HK-2 (cell line): Measurements from ENCODE around the gene RASAL1.
A peak's percentile ranks its signal among the peaks of the same experiment; 100 is the strongest.

ENCODE experiments used
- DNase-seq: peaks from one replicate; pipeline ENCODE4 v3.0.0-alpha.2; 2018; ENCODE audit not compliant: unreplicated experiment

RASAL1 gene

DNA sequence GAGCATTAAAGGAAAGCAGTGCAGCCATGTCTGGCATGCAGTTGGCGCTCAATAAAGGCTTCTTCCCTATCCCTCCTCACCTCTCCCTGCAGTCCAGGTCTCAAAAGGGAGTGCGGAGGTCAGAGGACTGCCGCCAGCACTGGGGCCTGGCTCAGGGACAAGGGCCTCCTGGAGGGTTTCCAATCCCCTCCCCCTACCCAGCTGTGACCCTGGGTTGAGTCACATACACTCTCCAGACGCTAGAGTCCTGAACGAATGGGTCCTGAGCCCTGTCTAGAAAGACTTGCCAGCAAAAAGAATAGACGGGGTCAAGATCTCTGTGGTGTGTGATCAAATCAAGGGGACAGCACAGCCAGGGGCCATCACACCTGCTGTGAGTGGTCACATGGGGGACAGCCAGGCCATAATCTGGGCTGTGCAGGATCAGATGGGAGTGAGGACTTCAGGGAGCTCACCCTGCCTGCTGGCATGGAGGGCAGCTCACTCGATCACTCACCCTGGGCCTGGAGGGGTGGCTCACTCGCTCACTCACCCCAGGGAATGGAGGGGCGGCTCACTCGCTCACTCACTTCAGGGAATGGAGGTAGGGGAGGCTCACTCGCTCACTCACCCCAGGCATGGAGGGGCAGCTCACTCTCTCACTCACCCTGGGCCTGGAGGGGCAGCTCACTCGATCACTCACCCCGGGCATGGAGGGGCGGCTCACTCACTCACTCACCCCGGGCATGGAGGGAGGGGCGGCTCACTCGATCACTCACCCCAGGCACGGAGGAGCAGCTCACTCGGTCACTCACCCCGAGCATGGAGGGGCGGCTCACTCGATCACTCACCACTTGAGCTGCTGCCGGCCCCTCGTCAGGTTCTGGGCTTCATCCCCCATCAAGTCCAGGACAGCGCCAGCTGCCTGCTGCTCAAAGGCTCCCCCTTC is 26.8 kb upstream of the RASAL1 start:
- peak; percentile 50 for DNase-seq

DNA sequence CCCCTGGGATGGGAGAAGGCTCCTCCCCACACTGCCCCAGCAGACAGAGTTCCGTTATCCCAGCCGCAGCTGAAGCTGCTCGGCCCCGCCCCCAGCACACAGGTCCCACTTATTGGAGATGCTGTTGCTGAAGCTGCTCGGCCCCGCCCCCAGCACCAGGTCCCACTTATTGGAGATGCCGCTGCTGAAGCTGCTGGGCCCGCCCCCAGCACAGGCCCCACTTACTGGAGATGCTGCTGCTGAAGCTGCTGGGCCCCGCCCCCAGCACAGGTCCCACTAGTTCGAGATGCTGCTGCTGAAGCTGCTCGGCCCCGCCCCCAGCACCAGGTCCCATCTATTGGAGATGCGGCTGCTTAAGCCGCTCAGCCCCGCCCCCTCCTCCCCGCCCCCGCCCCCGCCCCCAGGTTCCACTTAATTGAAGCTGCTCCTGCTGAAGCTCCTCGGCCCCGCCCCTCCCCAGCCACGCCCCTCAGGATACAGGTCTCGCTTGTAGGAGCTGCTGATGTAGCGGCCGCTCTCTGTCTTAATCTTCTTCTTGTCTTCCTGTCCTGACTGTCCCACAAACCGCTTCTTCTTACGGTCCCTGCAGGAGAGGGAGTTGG is 26.0 kb upstream of the RASAL1 start:
- DNase-seq = no peak

GRCh38 chr12:113159937-113160336 is 24.4 kb upstream of the RASAL1 start:
- DNase-seq = no peak

GRCh38 chr12:113158439-113159203 is 23.1 kb upstream of the RASAL1 start:
- no peak for DNase-seq

GRCh38 chr12:113157218-113157859 is 21.8 kb upstream of the RASAL1 start:
- no peak for DNase-seq

- no peak for DNase-seq
Observed at GRCh38 chr12:113155646-113156045, 20.1 kb upstream of the RASAL1 start.

GRCh38 chr12:113155060-113155459 is 19.5 kb upstream of the RASAL1 start:
- DNase-seq = no peak

DNA sequence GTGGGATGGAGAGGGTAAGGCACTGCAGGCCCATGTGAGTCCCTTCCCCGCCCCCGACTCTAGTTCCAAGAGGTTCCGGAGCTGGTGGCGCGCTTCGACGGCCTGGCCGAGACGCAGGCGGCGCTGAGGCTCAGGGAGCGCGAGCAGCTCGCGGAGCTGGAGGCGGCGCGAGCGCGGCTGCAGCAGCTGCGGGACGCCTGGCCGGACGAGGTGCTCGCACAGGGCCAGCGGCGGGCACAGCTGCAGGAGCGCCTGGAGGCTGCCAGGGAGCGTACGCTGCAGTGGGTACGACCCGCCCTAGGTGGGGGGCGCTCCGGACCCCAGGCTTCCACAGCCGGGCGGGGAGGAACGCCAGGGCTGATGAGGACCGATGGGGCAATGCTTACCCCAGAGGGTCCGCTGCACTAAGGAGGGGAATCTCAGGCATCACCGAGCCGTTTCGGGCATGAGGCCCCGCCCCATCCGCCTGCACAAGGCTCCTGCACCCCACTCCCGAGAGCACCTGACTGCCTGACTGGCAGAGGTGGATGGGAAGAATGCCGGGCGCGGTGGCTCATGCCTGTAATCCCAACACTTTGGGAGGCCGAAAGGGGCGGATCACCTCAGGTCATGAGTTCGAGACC is 18.9 kb upstream of the RASAL1 start:
- no peak for DNase-seq

DNA sequence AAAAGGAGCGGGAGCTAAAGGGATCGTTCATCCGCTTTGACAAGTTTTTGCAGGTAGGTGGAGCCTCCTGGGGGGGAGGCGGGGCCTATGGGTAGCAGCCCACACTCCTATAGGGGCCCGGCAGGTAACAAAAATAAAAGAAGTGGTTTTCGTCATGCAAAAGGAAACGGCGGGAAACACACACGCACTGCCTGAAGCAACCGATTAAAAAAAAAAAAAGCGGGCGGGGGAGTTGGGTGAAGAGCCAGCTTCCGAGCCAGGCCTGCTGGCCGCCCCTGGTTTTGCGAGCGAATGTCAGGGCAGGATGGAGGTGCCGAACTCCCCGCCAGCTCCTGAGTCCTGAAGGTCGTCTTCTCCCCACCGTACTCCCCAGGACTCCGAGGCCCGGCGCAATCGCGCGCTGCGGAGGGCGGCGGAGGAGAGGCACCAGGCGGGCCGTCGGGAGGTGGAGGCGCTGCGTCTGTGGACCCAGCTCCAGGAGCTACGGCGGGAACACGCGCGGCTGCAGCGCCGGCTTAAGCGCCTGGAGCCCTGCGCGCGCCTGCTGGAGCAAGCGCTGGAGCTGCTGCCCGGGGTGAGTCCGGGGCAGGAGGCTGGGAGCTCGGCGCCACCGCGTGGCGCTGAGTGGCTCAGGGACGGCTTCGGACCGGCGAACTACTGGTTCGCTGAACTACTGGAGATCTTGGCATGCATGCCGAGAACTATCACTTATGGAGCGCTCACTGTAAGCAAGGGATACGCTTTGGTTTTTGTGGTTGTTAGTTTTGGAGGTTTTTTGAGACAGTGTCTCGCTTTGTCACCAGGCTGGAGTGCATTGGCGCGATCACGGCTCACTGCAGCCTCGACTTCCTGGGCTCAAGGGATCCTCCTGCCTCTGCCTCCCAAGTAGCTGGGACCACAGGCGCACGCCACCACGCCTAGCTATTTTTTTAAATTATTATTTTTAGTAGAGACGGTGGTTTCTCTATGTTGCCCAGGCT is 17.6 kb upstream of the RASAL1 start:
- DNase-seq = peak; percentile 79

DNA sequence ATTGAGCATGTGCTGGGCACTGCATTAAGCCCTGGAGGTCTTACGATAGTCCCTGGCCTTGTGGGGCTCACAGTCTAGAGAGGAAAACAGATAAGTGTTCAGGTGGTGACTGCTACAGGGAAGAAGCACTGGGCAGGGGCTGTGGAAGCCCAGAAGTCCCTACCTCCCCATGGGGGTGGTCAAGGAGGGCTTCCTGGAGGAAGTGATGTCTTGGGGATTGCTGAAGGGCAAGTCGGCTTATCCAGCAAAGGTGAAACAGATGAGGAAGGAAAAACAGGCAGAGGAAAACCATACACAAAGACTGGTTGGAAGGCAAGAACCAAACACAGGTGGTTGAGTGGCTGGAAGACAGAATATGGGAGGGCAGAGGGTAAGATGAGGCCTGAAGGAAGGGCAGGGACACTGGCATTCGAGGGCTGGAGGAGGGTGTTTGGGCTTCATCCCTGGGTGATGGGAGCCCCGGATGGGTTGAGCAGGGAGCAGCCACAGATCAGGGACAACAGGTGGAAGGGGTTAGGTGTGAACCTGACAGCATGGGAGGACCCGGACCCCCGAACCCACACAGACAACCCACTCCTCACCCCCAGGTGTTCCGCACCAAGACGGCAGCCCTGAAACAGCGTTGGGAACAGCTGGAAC is 16.8 kb upstream of the RASAL1 start:
- no peak for DNase-seq

DNA sequence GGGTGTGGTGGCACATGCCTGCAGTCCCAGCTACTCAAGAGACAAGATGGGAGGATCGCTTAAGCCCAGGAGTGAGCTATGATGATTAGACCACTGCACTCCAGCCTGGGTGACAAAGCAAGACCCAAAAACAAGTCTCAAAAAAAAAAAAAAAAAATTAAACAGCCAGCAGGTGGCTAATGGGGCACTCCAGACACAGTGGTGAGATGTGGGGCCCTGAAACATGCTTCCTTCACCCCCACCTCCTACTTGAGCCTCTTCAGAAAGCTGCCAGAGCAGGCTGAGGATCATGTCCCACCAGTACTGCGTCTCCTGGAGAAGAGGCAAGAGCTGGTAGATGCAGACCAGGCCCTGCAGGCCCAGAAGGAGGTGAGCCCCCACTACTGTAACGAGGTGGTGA is 16.1 kb upstream of the RASAL1 start:
- no peak for DNase-seq

GRCh38 chr12:113149361-113150150 is 14.0 kb upstream of the RASAL1 start, which contains the start of gene CFAP73:
Gene CFAP73, plus strand, starts transcription at chr12:113149724. Its CDS starts 134 bp downstream, at chr12:113149858.
- DNase-seq = peak; percentile 80

GRCh38 chr12:113146999-113147398 is 11.4 kb upstream of the RASAL1 start:
- no peak for DNase-seq

DNA sequence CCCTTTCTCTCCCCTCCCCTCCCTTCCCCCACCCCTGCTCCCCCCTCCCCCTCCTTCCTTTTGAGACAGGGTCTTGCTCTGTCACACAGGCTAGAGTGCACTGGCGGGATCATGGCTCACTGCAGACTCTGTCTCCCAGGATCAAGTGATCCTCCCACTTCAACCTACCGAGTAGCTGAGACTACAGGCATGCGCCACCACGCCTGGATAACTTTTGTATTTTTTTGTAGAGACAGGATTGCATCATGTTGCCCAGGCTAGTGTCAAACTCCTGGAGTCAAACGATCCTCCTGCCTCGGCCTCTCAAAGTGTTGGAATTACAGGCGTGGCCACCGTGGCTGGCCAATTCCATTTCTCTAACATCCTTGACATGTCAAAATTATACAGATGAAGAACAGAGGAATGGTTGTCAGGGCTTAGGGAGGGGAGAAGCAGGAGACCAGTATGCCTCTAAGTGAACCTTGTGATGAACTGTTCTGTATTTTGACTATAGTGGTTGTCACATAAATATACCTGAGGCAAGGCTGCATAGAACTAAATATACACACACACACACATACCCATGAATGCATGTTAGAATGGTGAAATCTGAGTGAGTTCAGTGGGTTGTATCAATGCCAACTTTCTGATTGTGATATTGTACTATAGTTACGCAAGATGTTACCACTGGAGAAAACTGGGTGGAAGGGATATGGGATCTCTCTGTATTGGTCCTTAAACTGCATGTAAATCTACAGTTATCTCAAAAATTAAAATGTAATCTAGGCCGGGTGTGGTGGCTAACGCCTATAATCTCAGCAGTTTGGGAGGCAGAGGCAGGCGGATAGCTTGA is 10.4 kb upstream of the RASAL1 start:
- DNase-seq = no peak

DNA sequence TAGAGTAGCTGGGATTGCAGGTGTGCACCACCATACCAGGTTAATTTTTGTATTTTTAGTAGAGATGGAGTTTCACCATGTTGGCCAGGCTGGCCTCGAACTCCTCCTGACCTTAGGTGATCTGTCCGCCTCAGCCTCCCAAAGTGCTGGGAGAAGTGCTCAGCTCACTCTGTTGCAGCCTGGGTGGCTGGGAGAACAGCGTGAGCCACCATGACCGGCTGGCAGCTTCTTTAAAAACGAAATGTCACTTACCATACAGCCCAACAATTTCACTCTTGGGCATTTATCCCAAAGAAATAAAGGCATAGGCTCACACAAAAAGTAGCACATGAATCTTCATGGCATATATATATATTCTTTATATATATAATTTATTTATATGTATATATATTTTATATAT is 9.2 kb upstream of the RASAL1 start:
- no peak for DNase-seq

GRCh38 chr12:113143959-113144358 is 8.4 kb upstream of the RASAL1 start:
- no peak for DNase-seq

- no peak for DNase-seq
Observed at GRCh38 chr12:113142886-113143332, 7.3 kb upstream of the RASAL1 start.
